ENCODE results near the gene BBS7. TPM values are rescaled to one million over a fixed set of nuclear protein-coding genes. Genes with fewer than 3 reads are reported as not detected.

BBS7 gene
- polyA plus RNA-seq, 2 of the 4 experiments (the other 2 are of a cell fraction), result 12.6 to 17.7 TPM

- TF ChIP-seq MAX (IDR thresholded peaks at IDR 0.05), result no peak
- no peak for TF ChIP-seq ZC3H11A (IDR thresholded peaks at IDR 0.05)
- no peak for TF ChIP-seq RCOR1 (IDR thresholded peaks at IDR 0.05; ENCODE audit: low read depth, low read length)
- TF ChIP-seq EHF (CRISPR knock-in tag; IDR thresholded peaks at IDR 0.05), result no peak
- TF ChIP-seq FOSL2 (IDR thresholded peaks at IDR 0.05), result no peak
- 0 out of 2 replicates have a peak, but pooled peaks have one; percentile 39 for TF ChIP-seq FOSL2 (CRISPR knock-in tag; IDR thresholded peaks at IDR 0.05)
- no peaks in the 10 kb centered on the region for H3K9me3 ChIP-seq
- no peak for FAIRE-seq
- H3K4me1 ChIP-seq, result peaks cover 29% of the 10 kb centered on the region
- H3K4me3 ChIP-seq, result no peak overlapping the region
- H3K27ac ChIP-seq, result peak overlapping the region in 1 of 2 experiments; percentile 53; a peak in 2 of 6 replicates
- ATAC-seq, result no peak
- ChIA-PET POLR2A (interaction anchor here (0.8 to 2.0 kb wide), 3 partner anchors 10 to 33 kb away, joined by 3 to 7 read pairs (median 3); partner anchors contain the start of genes CCNA2 and EXOSC9), CTCF (no interaction called here)
- no peak for DNase-seq (ENCODE audit: low read depth in 1 of 2, low spot score in 1 of 2)
- whole genome bisulfite sequencing (ENCODE audit: missing lambda C conversion rate), result 40% methylated on average over 3 of the region's 3 CpGs
- peak overlapping the region; percentile 16; the same call in 1 of the 3 replicates for H3K4me2 ChIP-seq
These were observed 80.1 kb downstream of the BBS7 start for GRCh38 chr4:121789960-121790829.

- no peaks in the 10 kb centered on the region for H3K9me3 ChIP-seq
- no peak for FAIRE-seq
- 80% methylated on average over 1 of the region's 1 CpG for WGBS (ENCODE audit: missing lambda C conversion rate)
- TF ChIP-seq MAFK (IDR thresholded peaks at IDR 0.05; ENCODE audit: partially characterized antibody) (no peak), CBX2 (IDR thresholded peaks at IDR 0.05; ENCODE audit: borderline replicate concordance, low read depth) (no peak)
- CTCF ChIA-PET, result no interaction called here
- DNase-seq (ENCODE audit: low read depth in 1 of 2, low spot score in 1 of 2), result no peak
- peak overlapping the region in 1 of 2 experiments; percentile 51; a peak in 2 of 6 replicates for H3K27ac ChIP-seq
- peaks cover 31% of the 10 kb centered on the region for H3K4me1 ChIP-seq
- H3K4me2 ChIP-seq, result peak overlapping the region; percentile 16; the same call in 1 of the 3 replicates
- POLR2A ChIA-PET, result interaction anchor here (0.8 to 1.4 kb wide), 2 partner anchors 11 to 34 kb away, joined by 3 read pairs; partner anchors contain the start of gene CCNA2
- ATAC-seq, result no peak
- no peak overlapping the region for H3K4me3 ChIP-seq
These were observed 80.8 kb downstream of the BBS7 start for GRCh38 chr4:121789455-121789854.

- Histone ChIP-seq H3K27ac (peak overlapping the region in 1 of 2 experiments; percentile 51; a peak in 2 of 6 replicates), H3K4me2 (no peak overlapping the region), H3K4me3 (no peak overlapping the region), H3K4me1 (peaks cover 32% of the 10 kb centered on the region), H3K9me3 (no peaks in the 10 kb centered on the region)
- ATAC-seq (no peak), DNase-seq (ENCODE audit: low read depth in 1 of 2, low spot score in 1 of 2) (no peak), FAIRE-seq (no peak)
- WGBS (ENCODE audit: missing lambda C conversion rate), result 82% methylated on average over 2 of the region's 2 CpGs
- TF ChIP-seq PHF8 (IDR thresholded peaks at IDR 0.05; ENCODE audit: borderline replicate concordance, low read depth) (no peak), ATOH8 (CRISPR knock-in tag; IDR thresholded peaks at IDR 0.05; ENCODE audit: low read depth) (no peak), EHMT2 (IDR thresholded peaks at IDR 0.05; ENCODE audit: low read depth) (no peak), FOSB (CRISPR knock-in tag; IDR thresholded peaks at IDR 0.05) (no peak), KDM5A (IDR thresholded peaks at IDR 0.05) (no peak), ZFP36 (IDR thresholded peaks at IDR 0.05; ENCODE audit: borderline replicate concordance, partially characterized antibody) (no peak), HEYL (CRISPR knock-in tag; IDR thresholded peaks at IDR 0.05) (no peak), MAX (IDR thresholded peaks at IDR 0.05) (no peak), NPAS2 (CRISPR knock-in tag; IDR thresholded peaks at IDR 0.05; ENCODE audit: borderline replicate concordance) (no peak), E2F6 (IDR thresholded peaks at IDR 0.05; ENCODE audit: borderline replicate concordance, low read depth) (no peak)
- ChIA-PET POLR2A (interaction anchor here (1.4 kb wide), 1 partner anchor 11 kb away, joined by 3 read pairs; no protein-coding TSS in a partner anchor), CTCF (no interaction called here)
These were observed 81.4 kb downstream of the BBS7 start for GRCh38 chr4:121788896-121789295.
